H9 (cell line): ENCODE data around the gene TRIM42. TPM values are rescaled to one million over a fixed set of nuclear protein-coding genes. Genes with fewer than 3 reads are reported as not detected.

ENCODE experiments used
- DNase-seq: peaks from one replicate; pipeline ENCODE4 v3.0.0-alpha.2; 2017
- H2AFZ ChIP-seq: one replicate; pipeline ENCODE4 v1.6.1; 2013; ENCODE audit warnings: mild to moderate bottlenecking, low read length, control low read depth, moderate library complexity
- H2AK5ac ChIP-seq: 2 replicates; pipeline ENCODE4 v1.6.1; 2013; ENCODE audit warnings: low read length, control low read depth, mixed read lengths; ENCODE audit not compliant: insufficient read length
- H2BK120ac ChIP-seq: one replicate; pipeline ENCODE4 v1.6.1; 2013; ENCODE audit warnings: low read depth, mild to moderate bottlenecking, low read length, control low read depth, inconsistent platforms; ENCODE audit not compliant: poor library complexity, severe bottlenecking
- H2BK12ac ChIP-seq: 2 replicates; pipeline ENCODE4 v1.6.1; 2013; ENCODE audit warnings: low read length, control low read depth, mixed read lengths, low read depth; ENCODE audit not compliant: insufficient read length
- H2BK15ac ChIP-seq: 2 replicates; pipeline ENCODE4 v1.6.1; 2013; ENCODE audit warnings: low read depth, low read length, control low read depth
- H2BK20ac ChIP-seq: one replicate; pipeline ENCODE4 v1.6.1; 2013; ENCODE audit warnings: low read depth, mild to moderate bottlenecking, low read length, control low read depth, inconsistent platforms; ENCODE audit not compliant: poor library complexity, severe bottlenecking
- H2BK5ac ChIP-seq: 2 replicates; pipeline ENCODE4 v1.6.1; 2013; ENCODE audit warnings: low read length, control low read depth, mixed read lengths; ENCODE audit not compliant: insufficient read length
- H3K14ac ChIP-seq: 2 replicates; pipeline ENCODE4 v1.6.1; 2013; ENCODE audit warnings: low read length, control low read depth; ENCODE audit not compliant: insufficient read depth
- H3K18ac ChIP-seq: 2 replicates; pipeline ENCODE4 v1.6.1; 2013; ENCODE audit warnings: low read depth, mild to moderate bottlenecking, mixed read lengths, low read length, control low read depth; ENCODE audit not compliant: insufficient read length
- H3K23ac ChIP-seq: 2 replicates; pipeline ENCODE4 v1.6.1; 2013; ENCODE audit warnings: low read length, control low read depth, mixed read lengths, low read depth; ENCODE audit not compliant: insufficient read length
- H3K23me2 ChIP-seq: 2 replicates; pipeline ENCODE4 v1.6.1; 2013; ENCODE audit warnings: low read depth, mild to moderate bottlenecking, mixed read lengths, low read length, control low read depth; ENCODE audit not compliant: insufficient read length, poor library complexity, severe bottlenecking
- H3K27ac ChIP-seq: 2 replicates; pipeline ENCODE4 v1.5.1; 2013; ENCODE audit warnings: low read length, control low read depth, mixed read lengths, low read depth; ENCODE audit not compliant: insufficient read length
- H3K27me3 ChIP-seq: 2 replicates; pipeline ENCODE4 v1.6.1; 2013; ENCODE audit warnings: low read length, control low read depth, inconsistent platforms; ENCODE audit not compliant: insufficient read depth
- H3K4ac ChIP-seq: 2 replicates; pipeline ENCODE4 v1.6.1; 2013; ENCODE audit warnings: low read depth, mild to moderate bottlenecking, control low read depth, inconsistent platforms, low read length, moderate library complexity
- H3K4me1 ChIP-seq: 2 replicates; pipeline ENCODE4 v1.6.1; 2013; ENCODE audit warnings: low read length, control low read depth, inconsistent platforms; ENCODE audit not compliant: insufficient read depth
- H3K4me2 ChIP-seq: 2 replicates; pipeline ENCODE4 v1.6.1; 2013; ENCODE audit warnings: low read length, control low read depth, mixed read lengths; ENCODE audit not compliant: insufficient read length, insufficient read depth
- H3K56ac ChIP-seq: 2 replicates; pipeline ENCODE4 v1.6.1; 2013; ENCODE audit warnings: low read depth, mild to moderate bottlenecking, mixed read lengths, low read length, control low read depth; ENCODE audit not compliant: insufficient read length
- H3K79me1 ChIP-seq: 2 replicates; pipeline ENCODE4 v1.6.1; 2013; ENCODE audit warnings: low read depth, mild to moderate bottlenecking, moderate library complexity, low read length, control low read depth, inconsistent platforms; ENCODE audit not compliant: insufficient read depth, poor library complexity, severe bottlenecking
- H3K79me2 ChIP-seq: 2 replicates; pipeline ENCODE4 v1.6.1; 2013; ENCODE audit warnings: low read length, control low read depth, inconsistent platforms; ENCODE audit not compliant: insufficient read depth
- H3K9ac ChIP-seq: 2 replicates; pipeline ENCODE4 v1.6.1; 2013; ENCODE audit warnings: low read length, control low read depth, mixed read lengths; ENCODE audit not compliant: insufficient read length; ENCODE audit errors: extremely low read depth
- H3K9me3 ChIP-seq: one replicate; pipeline ENCODE4 v1.6.1; 2013; ENCODE audit warnings: low read depth, low read length, inconsistent platforms; ENCODE audit not compliant: control insufficient read depth
- H3T11ph ChIP-seq: one replicate; pipeline ENCODE4 v1.6.1; 2013; ENCODE audit warnings: mild to moderate bottlenecking, low read length, control low read depth, inconsistent platforms
- H4K20me1 ChIP-seq: one replicate; pipeline ENCODE4 v1.6.1; 2013; ENCODE audit not compliant: control insufficient read depth, insufficient read length, insufficient read depth
- H4K5ac ChIP-seq: 2 replicates; pipeline ENCODE4 v1.6.1; 2013; ENCODE audit warnings: low read depth, mild to moderate bottlenecking, mixed read lengths, low read length, control low read depth; ENCODE audit not compliant: insufficient read length
- H4K8ac ChIP-seq: replicated peaks from 2 replicates; pipeline ENCODE4 v1.6.1; 2013; ENCODE audit warnings: low read length, control low read depth, mixed read lengths, low read depth; ENCODE audit not compliant: insufficient read length
- H4K91ac ChIP-seq: 2 replicates; pipeline ENCODE4 v1.6.1; 2013; ENCODE audit warnings: low read depth, mild to moderate bottlenecking, moderate library complexity, mixed read lengths, low read length, control low read depth; ENCODE audit not compliant: insufficient read length
- H3K27ac Mint-ChIP-seq, 3 experiments: 2 replicates in 2 of 3; 3 replicates in 1 of 3; pipeline ENCODE4 v1.8.0; 2020 to 2021; ENCODE audit warnings: mixed read lengths in 3 of 3, mild to moderate bottlenecking in 1 of 3, moderate library complexity in 1 of 3
- H3K27me3 Mint-ChIP-seq: 2 replicates; pipeline ENCODE4 v1.8.0; 2021; ENCODE audit warnings: low read depth, mild to moderate bottlenecking, moderate library complexity, mixed read lengths
- H3K36me3 Mint-ChIP-seq, 3 experiments: 2 replicates in 2 of 3; 3 replicates in 1 of 3; pipeline ENCODE4 v1.8.0; 2020 to 2021; ENCODE audit warnings: low read depth in 3 of 3, mixed read lengths in 3 of 3; ENCODE audit not compliant: insufficient read depth in 1 of 3
- H3K4me1 Mint-ChIP-seq, 2 experiments: 2 replicates each; pipeline ENCODE4 v1.8.0; 2020; ENCODE audit warnings: mixed read lengths in 2 of 2
- H3K4me3 Mint-ChIP-seq, 2 experiments: 2 replicates in 1 of 2; 3 replicates in 1 of 2; pipeline ENCODE4 v1.8.0; 2020 to 2021; ENCODE audit warnings: mild to moderate bottlenecking in 2 of 2, mixed read lengths in 2 of 2, moderate library complexity in 1 of 2
- H3K9me3 Mint-ChIP-seq, 2 experiments: 2 replicates in 1 of 2; 3 replicates in 1 of 2; pipeline ENCODE4 v1.8.0; 2020; ENCODE audit warnings: mild to moderate bottlenecking in 2 of 2, mixed read lengths in 2 of 2, moderate library complexity in 1 of 2
- CTCF ChIP-seq: fragments of 200-600 bp; sonication (generic); conservative IDR thresholded peaks from 3 replicates; pipeline ENCODE4 v1.8.0; 2021; ENCODE audit warnings: antibody characterized with exemption, mild to moderate bottlenecking
- WGBS: extraction: QIAGEN DNeasy Blood & Tissue Kit; methylation state at CpG from one replicate; pipeline ENCODE4 v1.1.7; 2013; ENCODE audit warnings: missing lambda C conversion rate, low lambda C conversion rate, mixed read lengths; ENCODE audit not compliant: insufficient read length; ENCODE audit errors: extremely low coverage; 5-methylcytosine and 5-hydroxymethylcytosine counted together
- total RNA-seq: library from RNA; stranded (reverse); gene quantifications from 2 replicates; pipeline ENCODE4 v1.2.1, GENCODE V29; 2021

TRIM42 gene
- total RNA-seq, 1 experiment from 2014 or later: not detected

GRCh38 chr3:140655678-140656077 is 22.2 kb upstream of the TRIM42 start:
- H4K8ac ChIP-seq: no peak overlapping the region
- no peak for TF ChIP-seq CTCF
- H3K23me2 ChIP-seq: no peaks in the 10 kb centered on the region
- no peaks in the 10 kb centered on the region for H3K79me1 ChIP-seq
- no peak overlapping the region for H3K9ac ChIP-seq
- H2BK120ac ChIP-seq: no peak overlapping the region
- no peak overlapping the region for H3K14ac ChIP-seq
- H3K27ac ChIP-seq: no peak overlapping the region
- H4K20me1 ChIP-seq: no peaks in the 10 kb centered on the region
- Mint-ChIP-seq H3K27me3 (peaks cover 6% of the 10 kb centered on the region), H3K36me3 (peaks cover 0 to 10% (median 3%) of the 10 kb centered on the region in 3 experiments; a peak in 5 of 7 replicates), H3K4me3 (no peak overlapping the region), H3K4me1 (no peaks in the 10 kb centered on the region), H3K27ac (no peak overlapping the region), H3K9me3 (peaks cover 13 to 14% of the 10 kb centered on the region in 2 experiments; a peak in 4 of 5 replicates)
- no peak overlapping the region for H3K23ac ChIP-seq
- no peak overlapping the region for H2AK5ac ChIP-seq
- H3K9me3 ChIP-seq: no peaks in the 10 kb centered on the region
- H4K5ac ChIP-seq: no peak overlapping the region
- H3K4me2 ChIP-seq: no peak overlapping the region
- H2AFZ ChIP-seq: no peak overlapping the region
- H3K56ac ChIP-seq: no peak overlapping the region
- no peaks in the 10 kb centered on the region for H3K4me1 ChIP-seq
- no peak overlapping the region for H2BK20ac ChIP-seq
- no peak overlapping the region for H3K18ac ChIP-seq
- DNase-seq: no peak
- H3K79me2 ChIP-seq: no peaks in the 10 kb centered on the region
- H3T11ph ChIP-seq: no peak overlapping the region
- no CpG with 5 or more reads among the region's 1 CpG for WGBS
- H3K4ac ChIP-seq: no peak overlapping the region
- no peak overlapping the region for H2BK12ac ChIP-seq
- no peak overlapping the region for H4K91ac ChIP-seq
- H3K27me3 ChIP-seq: no peaks in the 10 kb centered on the region
- no peak overlapping the region for H2BK5ac ChIP-seq
- no peak overlapping the region for H2BK15ac ChIP-seq
